Measurements from ENCODE around the gene ZNF630.
A peak's percentile ranks its signal among the peaks of the same experiment; 100 is the strongest.
"Not testable (repeated sequence)": the region's sequence is repeated elsewhere in the genome, so short reads cannot be mapped to it uniquely, and the experiment has no call there.

The ZNF630 gene

GRCh38 chrX:48071064-48071985 lies at the start of gene ZNF630:
Gene ZNF630 (minus strand): TSS chrX:48071640. CDS start chrX:48066886, 4,754 bp downstream.
- peak; percentile 50 for DNase-seq
- in situ Hi-C loops (cut with HindIII; ENCODE audit: low pct_ligation_motif_present, low pct_unique_long_range_greater_than_20kb, low sequenced_read_pairs) = no loop called here

- in situ Hi-C loops (cut with HindIII; ENCODE audit: low pct_ligation_motif_present, low pct_unique_long_range_greater_than_20kb, low sequenced_read_pairs) = no loop called here
Measured at GRCh38 chrX:48107717-48108116, 36.3 kb upstream of the ZNF630 start.

GRCh38 chrX:48102874-48103374 lies 31.5 kb upstream of the ZNF630 start:
- no peak for DNase-seq
- in situ Hi-C loops (cut with HindIII; ENCODE audit: low pct_ligation_motif_present, low pct_unique_long_range_greater_than_20kb, low sequenced_read_pairs) = no loop called here

More at GRCh38 chrX:48107717-48108116, 36.3 kb upstream of the ZNF630 start:
- DNase-seq = no peak

GRCh38 chrX:48101443-48101842 lies 30.0 kb upstream of the ZNF630 start:
- no peak for DNase-seq
- in situ Hi-C loops (cut with HindIII; ENCODE audit: low pct_ligation_motif_present, low pct_unique_long_range_greater_than_20kb, low sequenced_read_pairs) = no loop called here

- in situ Hi-C loops (cut with HindIII; ENCODE audit: low pct_ligation_motif_present, low pct_unique_long_range_greater_than_20kb, low sequenced_read_pairs); DNase-seq: not testable (repeated sequence)
Measured at GRCh38 chrX:48092558-48092957, 21.1 kb upstream of the ZNF630 start.

- no peak for DNase-seq
- in situ Hi-C loops (cut with HindIII; ENCODE audit: low pct_ligation_motif_present, low pct_unique_long_range_greater_than_20kb, low sequenced_read_pairs) = no loop called here
Measured at GRCh38 chrX:48090123-48090522, 18.7 kb upstream of the ZNF630 start.

- in situ Hi-C loops (cut with HindIII; ENCODE audit: low pct_ligation_motif_present, low pct_unique_long_range_greater_than_20kb, low sequenced_read_pairs) = no loop called here
- DNase-seq = no peak
Measured at GRCh38 chrX:48086082-48086481, 14.6 kb upstream of the ZNF630 start.

- in situ Hi-C loops (cut with HindIII; ENCODE audit: low pct_ligation_motif_present, low pct_unique_long_range_greater_than_20kb, low sequenced_read_pairs) = no loop called here
- no peak for DNase-seq
Measured at GRCh38 chrX:48083706-48084105, 12.3 kb upstream of the ZNF630 start.

- DNase-seq = peak; percentile 27
- in situ Hi-C loops (cut with HindIII; ENCODE audit: low pct_ligation_motif_present, low pct_unique_long_range_greater_than_20kb, low sequenced_read_pairs) = no loop called here
Measured at GRCh38 chrX:48083212-48083611, 11.8 kb upstream of the ZNF630 start.

GRCh38 chrX:48076343-48076742 lies 4.9 kb upstream of the ZNF630 start:
- no peak for DNase-seq
- in situ Hi-C loops (cut with HindIII; ENCODE audit: low pct_ligation_motif_present, low pct_unique_long_range_greater_than_20kb, low sequenced_read_pairs) = no loop called here

- in situ Hi-C loops (cut with HindIII; ENCODE audit: low pct_ligation_motif_present, low pct_unique_long_range_greater_than_20kb, low sequenced_read_pairs) = no loop called here
- DNase-seq = no peak
Measured at GRCh38 chrX:48071986-48072605, 656 bp upstream of the ZNF630 start.

GRCh38 chrX:48068096-48068887 lies 3.1 kb downstream of the ZNF630 start:
- no peak for DNase-seq
- in situ Hi-C loops (cut with HindIII; ENCODE audit: low pct_ligation_motif_present, low pct_unique_long_range_greater_than_20kb, low sequenced_read_pairs) = no loop called here

- DNase-seq = no peak
- in situ Hi-C loops (cut with HindIII; ENCODE audit: low pct_ligation_motif_present, low pct_unique_long_range_greater_than_20kb, low sequenced_read_pairs) = no loop called here
Measured at GRCh38 chrX:48064261-48064660, 7.2 kb downstream of the ZNF630 start.

GRCh38 chrX:48059296-48059639 lies 12.2 kb downstream of the ZNF630 start:
- DNase-seq = no peak
- in situ Hi-C loops (cut with HindIII; ENCODE audit: low pct_ligation_motif_present, low pct_unique_long_range_greater_than_20kb, low sequenced_read_pairs) = no loop called here

- in situ Hi-C loops (cut with HindIII; ENCODE audit: low pct_ligation_motif_present, low pct_unique_long_range_greater_than_20kb, low sequenced_read_pairs) = no loop called here
- no peak for DNase-seq
Measured at GRCh38 chrX:48058621-48059295, 12.7 kb downstream of the ZNF630 start.

GRCh38 chrX:48046846-48047245 lies 24.6 kb downstream of the ZNF630 start:
- in situ Hi-C loops (cut with HindIII; ENCODE audit: low pct_ligation_motif_present, low pct_unique_long_range_greater_than_20kb, low sequenced_read_pairs) = no loop called here

GRCh38 chrX:48045410-48046311 lies 25.8 kb downstream of the ZNF630 start:
- no peak for DNase-seq
- in situ Hi-C loops (cut with HindIII; ENCODE audit: low pct_ligation_motif_present, low pct_unique_long_range_greater_than_20kb, low sequenced_read_pairs) = no loop called here

More at GRCh38 chrX:48046846-48047245, 24.6 kb downstream of the ZNF630 start:
- no peak for DNase-seq

All from ACHN (cell line).